Mesenteric fat pad (tissue), 1 donor: Measurements from ENCODE around the gene COPS7B. TPM values are rescaled to one million over a fixed set of nuclear protein-coding genes. Genes with fewer than 3 reads are reported as not detected.

Experiments used
- DNase-seq: peaks from one replicate; pipeline ENCODE4 v3.0.0-alpha.2; 2020; ENCODE audit warnings: low spot score
- total RNA-seq: library from RNA; stranded (reverse); fragmentation: NEBNext Ultra II Directional; extraction: Animal tissue kit (Norgen Biotek cat#: 25700); gene quantifications from one replicate; pipeline ENCODE4 v1.2.1, GENCODE V29; 2021
- donor health status: DM: yes; HTN: yes; CAD: no.

Gene COPS7B
- total RNA-seq, 1 donor from 2014 or later, result 21.3 TPM

DNA sequence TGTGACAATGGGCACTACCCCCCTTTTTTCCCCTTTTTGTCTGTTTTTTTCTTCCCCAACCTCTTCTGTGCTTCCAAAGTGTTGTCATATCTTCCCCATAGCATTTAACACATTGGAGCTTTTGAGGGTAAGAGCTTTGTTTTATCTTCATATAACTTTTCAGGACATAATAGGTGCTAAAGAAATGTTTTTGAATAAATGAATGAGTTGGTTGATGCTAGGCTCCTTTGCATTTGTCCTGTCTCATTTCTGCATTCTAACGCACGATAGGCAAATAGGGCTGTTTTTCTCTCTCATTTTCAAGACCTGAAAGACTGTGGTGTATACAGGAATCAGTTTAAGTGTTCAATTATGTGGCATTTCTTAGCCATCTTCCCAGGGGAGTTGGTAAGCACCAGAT, 832 bp upstream of the COPS7B start:
- no peak for DNase-seq

- no peak for DNase-seq
Measured at GRCh38 chr2:231785822-231786176, 446 bp upstream of the COPS7B start.

DNA sequence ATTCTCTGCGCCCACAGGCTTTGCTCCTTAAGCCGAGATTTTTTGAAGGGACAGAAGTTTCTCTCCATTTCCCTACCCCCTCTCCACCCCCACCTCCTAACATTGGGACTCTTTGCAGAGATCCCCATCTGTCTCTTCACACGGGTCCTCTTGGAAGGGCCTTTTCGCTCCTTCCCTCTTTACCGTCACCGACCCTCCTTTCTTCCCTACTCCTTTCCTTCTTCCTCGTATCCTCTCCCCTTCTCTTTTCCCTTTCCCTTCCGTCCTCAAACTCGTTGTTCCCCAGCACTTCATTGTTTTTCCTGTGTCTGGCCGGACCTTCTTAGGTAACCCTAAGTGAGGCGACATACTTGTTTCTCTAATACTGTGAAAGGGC, 660 bp downstream of the COPS7B start:
- DNase-seq, result no peak

DNA sequence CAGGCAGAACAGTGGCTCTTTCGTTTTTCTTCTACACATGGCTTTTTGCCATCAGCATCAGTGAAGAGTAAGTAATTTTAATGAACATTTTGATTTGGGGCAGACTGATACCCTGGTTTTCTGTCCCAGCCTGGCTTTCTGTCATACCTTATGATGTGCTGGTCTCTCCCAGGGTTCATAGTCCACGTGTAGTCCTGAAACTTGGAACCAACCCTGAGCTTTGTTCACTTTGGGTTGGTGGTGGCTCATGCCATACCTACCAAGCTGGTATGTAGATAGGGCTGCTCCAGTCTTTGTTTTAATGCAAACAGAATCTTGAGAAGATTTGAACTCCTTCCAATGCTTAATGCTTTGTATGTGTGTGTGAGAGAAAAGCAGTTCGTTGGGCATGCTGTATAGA, 4.9 kb downstream of the COPS7B start:
- no peak for DNase-seq

GRCh38 chr2:231794383-231794782, 8.1 kb downstream of the COPS7B start:
- no peak for DNase-seq

DNA sequence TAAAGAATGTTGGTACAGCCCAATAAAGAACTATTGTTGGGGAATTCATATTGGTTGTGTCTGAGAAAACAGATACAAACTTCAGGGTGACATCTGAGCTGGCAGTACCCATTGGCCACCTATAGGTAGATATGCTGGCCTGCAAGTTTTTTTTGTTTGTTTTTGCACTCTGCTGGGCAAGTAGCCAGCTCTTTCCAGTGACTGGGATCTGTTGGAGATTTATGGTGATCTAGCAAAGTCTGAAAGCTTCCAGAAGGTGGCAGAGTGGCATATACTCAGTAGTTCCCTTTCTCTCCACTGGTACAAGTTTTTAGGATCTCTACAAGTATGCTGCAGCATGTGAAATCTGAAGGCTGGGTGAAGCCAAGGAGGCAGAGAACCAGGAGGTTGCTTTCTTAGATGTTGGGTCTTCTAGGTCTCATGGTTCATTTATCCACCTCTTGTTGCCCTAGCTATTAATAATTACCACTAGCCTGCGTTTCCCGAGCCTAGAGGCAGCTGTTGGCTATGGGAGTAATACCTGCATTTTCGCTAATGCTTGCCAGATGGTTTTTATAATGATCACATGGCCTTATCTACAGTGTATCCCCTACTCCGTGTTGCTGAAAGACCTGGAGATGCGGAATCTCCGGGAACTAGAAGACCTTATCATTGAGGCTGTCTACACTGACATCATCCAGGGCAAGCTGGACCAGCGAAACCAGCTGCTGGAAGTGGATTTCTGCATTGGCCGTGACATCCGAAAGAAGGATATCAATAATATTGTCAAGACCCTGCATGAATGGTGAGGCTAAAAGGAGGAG, 9.5 kb downstream of the COPS7B start:
- no peak for DNase-seq

- DNase-seq, result no peak
Measured at GRCh38 chr2:231800493-231801091, 14.3 kb downstream of the COPS7B start.

- no peak for DNase-seq
Measured at GRCh38 chr2:231803501-231804138, 17.4 kb downstream of the COPS7B start.

GRCh38 chr2:231807020-231807419, 20.8 kb downstream of the COPS7B start:
- no peak for DNase-seq

DNA sequence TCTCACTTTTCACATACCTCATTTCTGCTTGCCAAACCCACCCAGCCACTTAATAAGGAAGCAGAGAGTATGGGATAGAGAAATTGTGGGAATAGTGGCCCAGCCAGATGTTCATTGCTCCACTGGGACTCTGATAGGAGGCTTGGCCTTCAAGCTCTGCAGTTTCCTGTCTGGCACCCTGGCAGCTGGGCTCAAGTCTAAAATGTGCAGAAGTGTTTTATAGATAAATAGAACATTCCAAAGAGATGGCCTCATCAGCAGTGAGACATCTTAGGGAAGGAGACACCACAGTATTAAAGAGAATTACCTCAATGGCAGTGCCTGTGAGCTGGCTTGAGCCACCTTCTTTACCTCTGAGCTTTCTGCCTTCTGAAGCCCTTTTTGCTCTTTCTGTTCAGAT, 24.7 kb downstream of the COPS7B start:
- no peak for DNase-seq

GRCh38 chr2:231816327-231817026, 30.2 kb downstream of the COPS7B start:
- no peak for DNase-seq

GRCh38 chr2:231819447-231820042, 33.3 kb downstream of the COPS7B start:
- no peak for DNase-seq

DNA sequence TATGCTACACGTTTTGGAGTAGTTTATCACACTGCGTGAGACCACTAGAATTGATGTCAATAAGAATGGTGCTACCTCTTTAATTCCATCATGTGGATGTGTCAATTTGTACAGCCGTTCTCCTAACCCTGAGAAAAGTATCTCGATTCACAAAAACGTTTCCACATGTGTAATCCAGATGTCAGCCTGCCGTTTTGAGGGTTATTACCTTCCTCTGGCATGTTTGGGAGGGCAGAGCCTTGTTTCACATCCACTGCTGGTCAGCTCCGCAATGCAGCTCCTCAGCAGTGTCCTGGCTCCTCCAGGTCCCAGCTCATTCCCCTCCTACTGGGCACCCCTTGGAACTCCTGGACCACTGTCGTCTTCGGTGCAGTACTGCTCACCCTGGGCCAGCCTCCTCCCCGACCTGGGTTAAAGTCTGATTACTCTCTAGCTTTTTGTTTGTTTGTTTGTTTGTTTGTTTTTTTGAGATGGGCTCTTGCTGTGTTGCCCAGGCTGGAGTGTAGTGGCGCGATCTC, 34.6 kb downstream of the COPS7B start:
- DNase-seq, result no peak

- DNase-seq, result no peak
Measured at GRCh38 chr2:231821908-231822307, 35.7 kb downstream of the COPS7B start.

DNA sequence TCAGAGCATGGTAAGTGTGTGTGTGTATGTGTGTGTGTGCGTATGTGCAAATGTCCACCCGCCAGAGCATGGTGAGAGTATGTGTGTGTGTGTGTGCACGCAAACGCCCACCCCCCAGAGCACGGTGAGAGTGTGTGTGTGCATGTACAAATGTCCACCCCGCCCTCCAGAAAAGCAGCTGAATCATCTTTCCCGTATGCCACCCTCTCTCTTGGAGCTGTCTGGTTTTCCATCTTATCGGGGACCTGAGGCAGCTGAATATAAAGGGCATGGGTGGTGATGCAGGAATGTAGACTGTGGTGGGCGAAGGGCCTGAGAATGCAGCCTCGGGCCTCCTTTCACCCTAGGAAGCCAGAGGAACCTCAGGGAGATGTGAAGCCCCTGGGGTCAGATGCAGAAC, 66.9 kb downstream of the COPS7B start:
- DNase-seq, result no peak

DNA sequence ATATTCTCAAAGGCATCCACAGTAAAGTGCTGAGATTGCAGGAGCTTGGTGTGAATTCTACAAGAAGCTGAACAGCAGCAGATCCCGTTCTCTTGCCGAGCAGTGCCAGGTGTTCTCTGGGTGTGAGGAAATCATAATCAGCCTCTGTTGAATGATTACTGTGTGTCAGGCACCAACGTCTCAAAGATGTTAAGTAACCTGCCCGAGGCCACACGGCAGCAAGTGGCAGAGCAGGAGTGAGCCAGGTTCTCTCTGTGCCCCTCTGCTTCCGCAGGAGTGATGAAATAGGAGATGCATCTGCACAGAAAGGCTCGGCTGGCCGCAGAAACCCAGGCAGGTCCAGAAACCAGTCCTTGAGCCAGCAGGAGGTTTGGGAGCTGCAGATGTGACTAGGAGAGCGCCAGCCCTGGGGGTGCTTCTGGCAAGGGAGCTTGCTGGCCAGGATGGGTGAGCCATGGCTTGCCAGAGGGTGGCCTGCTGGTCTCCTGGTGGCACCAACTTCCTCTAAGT, 68.4 kb downstream of the COPS7B start:
- no peak for DNase-seq

- DNase-seq, result no peak
Measured at GRCh38 chr2:231856959-231857358, 70.7 kb downstream of the COPS7B start.
